GM23338 (cell line): ENCODE results near the gene OTUB1. TPM values are rescaled to one million over a fixed set of nuclear protein-coding genes. Genes with fewer than 3 reads are reported as not detected.

ENCODE experiments used
- ATAC-seq: fragments of 200-7000 bp; cut with Tn5 transposase; 3 replicates; pipeline ENCODE4 v1.9.1; 2020
- DNase-seq: peaks from one replicate; pipeline ENCODE4 v3.0.0-alpha.2; 2015; ENCODE audit warnings: low spot score
- H2AFZ ChIP-seq: fragments of 200-600 bp; sonication (generic); 2 replicates; pipeline ENCODE4 v1.8.0; 2016; ENCODE audit warnings: antibody characterized with exemption, mild to moderate bottlenecking, moderate library complexity
- H3F3A ChIP-seq: fragments of 200-600 bp; sonication (generic); replicated peaks from 2 replicates; pipeline ENCODE4 v1.8.0; 2017; ENCODE audit warnings: antibody characterized with exemption, mixed run types, low read depth
- H3K27ac ChIP-seq: fragments of 200-600 bp; sonication (generic); 2 replicates; pipeline ENCODE4 v1.6.1; 2016; ENCODE audit warnings: low read depth
- H3K27me3 ChIP-seq: fragments of 200-600 bp; sonication (generic); 2 replicates; pipeline ENCODE4 v1.8.0; 2016; ENCODE audit warnings: mild to moderate bottlenecking, mixed run types, moderate library complexity; ENCODE audit not compliant: insufficient read depth
- H3K36me3 ChIP-seq: fragments of 200-600 bp; sonication (generic); 2 replicates; pipeline ENCODE4 v1.8.0; 2016; ENCODE audit warnings: mild to moderate bottlenecking; ENCODE audit not compliant: insufficient read depth
- H3K4me1 ChIP-seq: fragments of 200-600 bp; sonication (generic); 2 replicates; pipeline ENCODE4 v1.8.0; 2016; ENCODE audit warnings: mild to moderate bottlenecking, moderate library complexity; ENCODE audit not compliant: insufficient read depth
- H3K4me2 ChIP-seq: fragments of 200-600 bp; sonication (generic); 2 replicates; pipeline ENCODE4 v1.7.1; 2017; ENCODE audit warnings: mixed run types
- H3K4me3 ChIP-seq: fragments of 200-600 bp; sonication (generic); 2 replicates; pipeline ENCODE4 v1.6.1; 2016; ENCODE audit warnings: mixed run types
- H3K79me2 ChIP-seq: fragments of 200-600 bp; sonication (generic); replicated peaks from 2 replicates; pipeline ENCODE4 v1.8.0; 2017; ENCODE audit warnings: mild to moderate bottlenecking; ENCODE audit not compliant: insufficient read depth
- H3K9me2 ChIP-seq: fragments of 200-600 bp; sonication (generic); 2 replicates; pipeline ENCODE4 v1.8.0; 2017; ENCODE audit not compliant: insufficient read depth
- H4K20me1 ChIP-seq: fragments of 200-600 bp; sonication (generic); replicated peaks from 2 replicates; pipeline ENCODE4 v1.8.0; 2017; ENCODE audit warnings: mild to moderate bottlenecking; ENCODE audit not compliant: insufficient read depth
- H3K27ac Mint-ChIP-seq: 2 replicates; pipeline ENCODE4 v1.8.0; 2020; ENCODE audit warnings: inconsistent platforms, mild to moderate bottlenecking, moderate library complexity, mixed read lengths
- H3K27me3 Mint-ChIP-seq: 3 replicates; pipeline ENCODE4 v1.8.0; 2022; ENCODE audit warnings: low read depth, mild to moderate bottlenecking, moderate library complexity, mixed read lengths, inconsistent platforms; ENCODE audit not compliant: insufficient read depth, poor library complexity
- H3K36me3 Mint-ChIP-seq: 3 replicates; pipeline ENCODE4 v1.8.0; 2021; ENCODE audit warnings: low read depth, mild to moderate bottlenecking, inconsistent platforms, moderate library complexity, mixed read lengths
- H3K4me1 Mint-ChIP-seq: 3 replicates; pipeline ENCODE4 v1.8.0; 2020; ENCODE audit warnings: mild to moderate bottlenecking, inconsistent platforms, mixed read lengths
- H3K4me3 Mint-ChIP-seq: 3 replicates; pipeline ENCODE4 v1.8.0; 2021; ENCODE audit warnings: moderate library complexity, mild to moderate bottlenecking, inconsistent platforms, mixed read lengths
- H3K9me3 Mint-ChIP-seq: 3 replicates; pipeline ENCODE4 v1.8.0; 2020; ENCODE audit warnings: moderate library complexity, mild to moderate bottlenecking, inconsistent platforms, mixed read lengths
- CREB1 ChIP-seq: fragments of 250-450 bp; sonication (Bioruptor Pico); IDR thresholded peaks from 2 replicates; pipeline ENCODE4 v1.5.0; 2020; ENCODE audit warnings: low read depth, mild to moderate bottlenecking, moderate library complexity
- EZH2phosphoT487 ChIP-seq: fragments of 200-600 bp; sonication (generic); IDR thresholded peaks from one replicate; pipeline ENCODE4 v1.8.1; 2018; ENCODE audit warnings: antibody characterized with exemption; ENCODE audit not compliant: unreplicated experiment
- JUNB ChIP-seq: IDR thresholded peaks from one replicate; pipeline ENCODE4 v1.6.1; 2016; ENCODE audit warnings: antibody characterized with exemption; ENCODE audit not compliant: unreplicated experiment
- NANOG ChIP-seq: IDR thresholded peaks from 2 replicates; pipeline ENCODE4 v1.6.1; 2016; ENCODE audit warnings: antibody characterized with exemption, borderline replicate concordance
- STAT1 ChIP-seq: IDR thresholded peaks from one replicate; pipeline ENCODE4 v1.6.1; 2016; ENCODE audit warnings: antibody characterized with exemption; ENCODE audit not compliant: unreplicated experiment
- polyA plus RNA-seq: library from polyadenylated mRNA; unstranded; fragments of >200 nt; fragmentation: Nextera tagmentation; extraction: Ambion mirVana; gene quantifications from 2 replicates; pipeline ENCODE4 v1.2.1, GENCODE V29; 2016
- total RNA-seq: library from RNA; depleted of rRNA; stranded (reverse); fragments of >200 nt; shearing (Covaris generic); gene quantifications from 2 replicates; pipeline ENCODE4 v1.2.3, GENCODE V29; 2014
- TF ChIP-seq, protein P1 (sequence below), 2 experiments: fragments of 200-600 bp in 1 of 2; sonication (generic) in 1 of 2; conservative IDR thresholded peaks; 2 replicates each; pipeline versions ENCODE4 v1.5.1 to v1.6.1; 2016 to 2017; ENCODE audit warnings: antibody characterized with exemption in 2 of 2, low read depth in 2 of 2, mild to moderate bottlenecking in 2 of 2, moderate library complexity in 1 of 2
- TF ChIP-seq, protein P2 (sequence below): IDR thresholded peaks from 2 replicates; pipeline ENCODE4 v1.6.1; 2016; ENCODE audit warnings: antibody characterized with exemption

OTUB1 gene
- total and polyA plus RNA-seq, 2 experiments from 2014 or later: 122 to 207 TPM

DNA sequence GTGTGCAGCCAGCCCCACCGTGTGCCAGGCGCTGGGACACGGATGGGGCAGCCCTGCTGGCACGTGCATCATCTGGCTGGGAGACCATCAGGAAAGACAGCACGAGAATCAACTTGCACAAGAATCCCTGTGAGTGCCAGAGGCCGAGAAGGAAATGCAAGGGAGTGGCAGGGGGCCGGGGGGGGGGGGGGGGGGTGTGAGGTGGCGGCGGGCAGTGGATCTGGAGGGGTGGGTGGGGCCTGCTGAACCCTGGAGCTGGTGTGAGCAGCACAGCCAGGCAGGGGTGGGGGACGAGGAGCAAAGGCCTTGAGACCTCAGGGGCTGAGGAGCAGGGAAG lies 35.5 kb downstream of the OTUB1 start:
- H3K9me3 Mint-ChIP-seq: no peaks in the 10 kb centered on the region
- peak overlapping the region; percentile 42; the same call in 1 of the 3 replicates for H3K4me3 Mint-ChIP-seq
- no peak overlapping the region for H2AFZ ChIP-seq
- TF ChIP-seq, protein P1, sequence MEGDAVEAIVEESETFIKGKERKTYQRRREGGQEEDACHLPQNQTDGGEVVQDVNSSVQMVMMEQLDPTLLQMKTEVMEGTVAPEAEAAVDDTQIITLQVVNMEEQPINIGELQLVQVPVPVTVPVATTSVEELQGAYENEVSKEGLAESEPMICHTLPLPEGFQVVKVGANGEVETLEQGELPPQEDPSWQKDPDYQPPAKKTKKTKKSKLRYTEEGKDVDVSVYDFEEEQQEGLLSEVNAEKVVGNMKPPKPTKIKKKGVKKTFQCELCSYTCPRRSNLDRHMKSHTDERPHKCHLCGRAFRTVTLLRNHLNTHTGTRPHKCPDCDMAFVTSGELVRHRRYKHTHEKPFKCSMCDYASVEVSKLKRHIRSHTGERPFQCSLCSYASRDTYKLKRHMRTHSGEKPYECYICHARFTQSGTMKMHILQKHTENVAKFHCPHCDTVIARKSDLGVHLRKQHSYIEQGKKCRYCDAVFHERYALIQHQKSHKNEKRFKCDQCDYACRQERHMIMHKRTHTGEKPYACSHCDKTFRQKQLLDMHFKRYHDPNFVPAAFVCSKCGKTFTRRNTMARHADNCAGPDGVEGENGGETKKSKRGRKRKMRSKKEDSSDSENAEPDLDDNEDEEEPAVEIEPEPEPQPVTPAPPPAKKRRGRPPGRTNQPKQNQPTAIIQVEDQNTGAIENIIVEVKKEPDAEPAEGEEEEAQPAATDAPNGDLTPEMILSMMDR (conservative IDR thresholded peaks at IDR 0.05; ENCODE audit: low read depth in 2 of 2): no peak
- peaks cover 3% of the 10 kb centered on the region; the same call in 1 of the 3 replicates for H3K36me3 Mint-ChIP-seq
- H3K4me1 Mint-ChIP-seq: peaks cover 54% of the 10 kb centered on the region
- no peak overlapping the region for H3K27ac ChIP-seq
- peaks cover 21% of the 10 kb centered on the region for H3K27me3 ChIP-seq
- peak; percentile 60 for DNase-seq
- H3K4me1 ChIP-seq: peaks cover 54% of the 10 kb centered on the region
- no peaks in the 10 kb centered on the region for H3K9me2 ChIP-seq
- H3K79me2 ChIP-seq: no peaks in the 10 kb centered on the region
- H3K27me3 Mint-ChIP-seq: peaks cover 46% of the 10 kb centered on the region
- peak; percentile 8 for ATAC-seq
- no peaks in the 10 kb centered on the region for H3K36me3 ChIP-seq
- H3F3A ChIP-seq: peaks cover 25% of the 10 kb centered on the region
- H3K27ac Mint-ChIP-seq: no peak overlapping the region
- no peaks in the 10 kb centered on the region for H4K20me1 ChIP-seq
- H3K4me3 ChIP-seq: 0 out of 2 replicates have a peak overlapping the region, but pooled peaks have one; percentile 36
- H3K4me2 ChIP-seq: peak overlapping the region; percentile 75

DNA sequence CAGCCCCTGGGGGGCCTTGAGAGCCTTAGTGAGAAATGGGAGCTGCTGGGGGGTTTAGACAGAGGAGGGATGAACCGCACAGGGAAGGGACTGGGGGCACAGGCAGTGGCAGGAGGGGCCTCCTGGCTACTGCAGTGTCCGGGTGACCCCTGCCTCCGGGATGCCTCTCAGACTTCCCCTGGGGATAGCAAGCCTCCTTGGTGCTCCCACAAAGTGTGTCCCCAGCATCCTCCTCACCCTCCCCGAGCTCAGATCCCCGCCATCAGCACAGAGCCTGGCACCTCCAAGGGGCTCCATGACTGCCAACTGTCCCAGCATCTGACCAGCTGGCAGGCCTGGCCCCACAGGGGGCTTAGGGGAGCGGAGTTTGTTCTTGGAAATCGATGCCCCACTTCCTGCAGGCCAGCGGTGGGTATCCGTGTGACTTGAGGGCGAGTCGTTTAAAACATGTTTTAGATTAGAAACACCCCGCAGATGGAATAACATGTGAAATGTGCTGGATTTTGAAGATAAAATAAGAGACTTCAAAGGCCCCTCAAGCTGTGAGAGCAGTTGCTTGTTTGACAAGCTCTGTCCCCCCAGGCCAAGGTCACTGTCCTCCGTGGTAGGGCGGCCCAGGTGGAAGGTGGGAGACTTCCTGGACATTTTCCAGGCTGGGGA lies 36.0 kb downstream of the OTUB1 start:
- Histone ChIP-seq H3F3A (peaks cover 25% of the 10 kb centered on the region), H3K27me3 (peaks cover 20% of the 10 kb centered on the region), H3K79me2 (no peaks in the 10 kb centered on the region), H3K4me1 (peaks cover 60% of the 10 kb centered on the region), H3K4me2 (peak overlapping the region; percentile 62), H3K4me3 (no peak overlapping the region), H3K9me2 (no peaks in the 10 kb centered on the region), H4K20me1 (no peaks in the 10 kb centered on the region), H3K36me3 (no peaks in the 10 kb centered on the region), H2AFZ (no peak overlapping the region), H3K27ac (no peak overlapping the region)
- Mint-ChIP-seq H3K4me1 (peaks cover 59% of the 10 kb centered on the region), H3K27me3 (peaks cover 48% of the 10 kb centered on the region), H3K36me3 (peaks cover 4% of the 10 kb centered on the region; the same call in 1 of the 3 replicates), H3K4me3 (no peak overlapping the region; the same call in 2 of the 3 replicates), H3K9me3 (no peaks in the 10 kb centered on the region), H3K27ac (no peak overlapping the region)
- TF ChIP-seq CREB1 (CRISPR knock-in tag) (no peak), EZH2phosphoT487 (no peak), STAT1 (no peak), JUNB (no peak), NANOG (no peak)
- TF ChIP-seq, protein P1 (conservative IDR thresholded peaks at IDR 0.05; ENCODE audit: low read depth in 2 of 2): no peak
- TF ChIP-seq, protein P2, sequence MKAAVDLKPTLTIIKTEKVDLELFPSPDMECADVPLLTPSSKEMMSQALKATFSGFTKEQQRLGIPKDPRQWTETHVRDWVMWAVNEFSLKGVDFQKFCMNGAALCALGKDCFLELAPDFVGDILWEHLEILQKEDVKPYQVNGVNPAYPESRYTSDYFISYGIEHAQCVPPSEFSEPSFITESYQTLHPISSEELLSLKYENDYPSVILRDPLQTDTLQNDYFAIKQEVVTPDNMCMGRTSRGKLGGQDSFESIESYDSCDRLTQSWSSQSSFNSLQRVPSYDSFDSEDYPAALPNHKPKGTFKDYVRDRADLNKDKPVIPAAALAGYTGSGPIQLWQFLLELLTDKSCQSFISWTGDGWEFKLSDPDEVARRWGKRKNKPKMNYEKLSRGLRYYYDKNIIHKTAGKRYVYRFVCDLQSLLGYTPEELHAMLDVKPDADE: no peak
- no peak for ATAC-seq
- no peak for DNase-seq
